GM18508 (cell line): ENCODE measurements around the gene TBX3.

Experiments used
- ATAC-seq: cut with Tn5 transposase; IDR thresholded peaks from one replicate; pipeline ENCODE4 v1.9.1; 2021; ENCODE audit warnings: moderate number of reproducible peaks; ENCODE audit not compliant: insufficient read depth, unreplicated experiment

The TBX3 gene

GRCh38 chr12:114638790-114639435, 45.1 kb downstream of the TBX3 start:
- ATAC-seq: no peak

GRCh38 chr12:114636723-114637480, 47.1 kb downstream of the TBX3 start:
- no peak for ATAC-seq

GRCh38 chr12:114631242-114631641, 52.7 kb downstream of the TBX3 start:
- no peak for ATAC-seq

GRCh38 chr12:114628199-114628598, 55.8 kb downstream of the TBX3 start:
- no peak for ATAC-seq

GRCh38 chr12:114627393-114627792, 56.6 kb downstream of the TBX3 start:
- ATAC-seq: no peak

- no peak for ATAC-seq
Measured at GRCh38 chr12:114625294-114625851, 58.6 kb downstream of the TBX3 start.

GRCh38 chr12:114623737-114624136, 60.2 kb downstream of the TBX3 start:
- no peak for ATAC-seq
